KMS-11 (cell line): ENCODE results near the gene TSPAN7.

ENCODE experiments used
- H2AFZ ChIP-seq: fragments of 200-600 bp; sonication (generic); 2 replicates; pipeline ENCODE4 v1.6.1; 2016; ENCODE audit warnings: antibody characterized with exemption, mixed run types, low read depth
- H3K27ac ChIP-seq: fragments of 200-600 bp; sonication (generic); 2 replicates; pipeline ENCODE4 v1.6.1; 2016; ENCODE audit warnings: mild to moderate bottlenecking, mixed run types
- H3K27me3 ChIP-seq: fragments of 200-600 bp; sonication (generic); 2 replicates; pipeline ENCODE4 v1.6.1; 2017; ENCODE audit warnings: mild to moderate bottlenecking, low read depth, mixed run types, moderate library complexity; ENCODE audit not compliant: insufficient read depth
- H3K36me3 ChIP-seq: fragments of 200-600 bp; sonication (generic); 2 replicates; pipeline ENCODE4 v1.6.1; 2017; ENCODE audit warnings: mild to moderate bottlenecking, mixed run types; ENCODE audit not compliant: insufficient read depth
- H3K4me1 ChIP-seq: fragments of 200-600 bp; sonication (generic); 2 replicates; pipeline ENCODE4 v1.6.1; 2016; ENCODE audit warnings: mild to moderate bottlenecking, low read depth, mixed run types; ENCODE audit not compliant: poor library complexity, severe bottlenecking
- H3K4me2 ChIP-seq: fragments of 200-600 bp; sonication (generic); 2 replicates; pipeline ENCODE4 v1.7.0; 2016; ENCODE audit warnings: mild to moderate bottlenecking, mixed run types
- H3K4me3 ChIP-seq: fragments of 200-600 bp; sonication (generic); IDR thresholded peaks from 2 replicates; pipeline ENCODE4 v1.6.1; 2017; ENCODE audit warnings: low read depth, low read length, mixed read lengths; ENCODE audit not compliant: insufficient read depth
- H3K79me2 ChIP-seq: fragments of 200-600 bp; sonication (generic); 2 replicates; pipeline ENCODE4 v1.6.1; 2016; ENCODE audit warnings: low read depth, mixed run types; ENCODE audit not compliant: insufficient read depth
- H3K9ac ChIP-seq: fragments of 200-600 bp; sonication (generic); 2 replicates; pipeline ENCODE4 v1.6.1; 2016; ENCODE audit warnings: mild to moderate bottlenecking, mixed run types
- H4K20me1 ChIP-seq: fragments of 200-600 bp; sonication (generic); 2 replicates; pipeline ENCODE4 v1.6.1; 2016; ENCODE audit warnings: mild to moderate bottlenecking, mixed run types; ENCODE audit not compliant: insufficient read depth
- CTCF ChIP-seq: fragments of 200-600 bp; sonication (generic); conservative IDR thresholded peaks from 2 replicates; pipeline ENCODE4 v1.6.1; 2017; ENCODE audit warnings: low read depth, mild to moderate bottlenecking, antibody characterized with exemption, low read length, moderate library complexity, mixed read lengths

TSPAN7 gene

GRCh38 chrX:38704146-38704882 is 143.0 kb downstream of the TSPAN7 start:
- no peaks in the 10 kb centered on the region for H3K27me3 ChIP-seq
- H3K36me3 ChIP-seq = no peaks in the 10 kb centered on the region
- H3K79me2 ChIP-seq = no peaks in the 10 kb centered on the region
- H3K27ac ChIP-seq = no peak overlapping the region
- H3K4me2 ChIP-seq = no peak overlapping the region
- no peak overlapping the region for H3K4me3 ChIP-seq
- no peak for TF ChIP-seq CTCF
- H2AFZ ChIP-seq = no peak overlapping the region
- no peak overlapping the region for H3K9ac ChIP-seq
- H3K4me1 ChIP-seq = no peaks in the 10 kb centered on the region
- no peaks in the 10 kb centered on the region for H4K20me1 ChIP-seq

- no peak overlapping the region for H3K4me3 ChIP-seq
- H3K4me2 ChIP-seq = no peak overlapping the region
- no peak overlapping the region for H2AFZ ChIP-seq
- no peaks in the 10 kb centered on the region for H3K36me3 ChIP-seq
- H3K27ac ChIP-seq = no peak overlapping the region
- no peaks in the 10 kb centered on the region for H4K20me1 ChIP-seq
- no peak overlapping the region for H3K9ac ChIP-seq
- H3K79me2 ChIP-seq = no peaks in the 10 kb centered on the region
- TF ChIP-seq CTCF = peak; percentile 60
- no peaks in the 10 kb centered on the region for H3K4me1 ChIP-seq
- no peaks in the 10 kb centered on the region for H3K27me3 ChIP-seq
Measured at GRCh38 chrX:38717871-38718270, 156.5 kb downstream of the TSPAN7 start.

- Histone ChIP-seq H3K79me2 (no peaks in the 10 kb centered on the region), H4K20me1 (no peaks in the 10 kb centered on the region), H3K4me1 (no peaks in the 10 kb centered on the region), H2AFZ (no peak overlapping the region), H3K4me3 (no peak overlapping the region), H3K27ac (no peak overlapping the region), H3K36me3 (no peaks in the 10 kb centered on the region), H3K4me2 (no peak overlapping the region), H3K27me3 (no peaks in the 10 kb centered on the region), H3K9ac (no peak overlapping the region)
- no peak for TF ChIP-seq CTCF
Measured at GRCh38 chrX:38718311-38718710, 157.0 kb downstream of the TSPAN7 start.

- Histone ChIP-seq H4K20me1 (no peaks in the 10 kb centered on the region), H3K9ac (no peak overlapping the region), H3K27ac (no peak overlapping the region), H3K4me2 (no peak overlapping the region), H3K4me1 (no peaks in the 10 kb centered on the region), H2AFZ (no peak overlapping the region), H3K79me2 (no peaks in the 10 kb centered on the region), H3K36me3 (no peaks in the 10 kb centered on the region), H3K4me3 (no peak overlapping the region), H3K27me3 (no peaks in the 10 kb centered on the region)
- TF ChIP-seq CTCF = no peak
Measured at GRCh38 chrX:38726612-38727011, 165.3 kb downstream of the TSPAN7 start.
